KMS-11 (cell line): ENCODE data around the gene ATP5ME.

ENCODE experiments used
- H2AFZ ChIP-seq: fragments of 200-600 bp; sonication (generic); 2 replicates; pipeline ENCODE4 v1.6.1; 2016; ENCODE audit warnings: antibody characterized with exemption, mixed run types, low read depth
- H3K27ac ChIP-seq: fragments of 200-600 bp; sonication (generic); 2 replicates; pipeline ENCODE4 v1.6.1; 2016; ENCODE audit warnings: mild to moderate bottlenecking, mixed run types
- H3K27me3 ChIP-seq: fragments of 200-600 bp; sonication (generic); 2 replicates; pipeline ENCODE4 v1.6.1; 2017; ENCODE audit warnings: mild to moderate bottlenecking, low read depth, mixed run types, moderate library complexity; ENCODE audit not compliant: insufficient read depth
- H3K36me3 ChIP-seq: fragments of 200-600 bp; sonication (generic); 2 replicates; pipeline ENCODE4 v1.6.1; 2017; ENCODE audit warnings: mild to moderate bottlenecking, mixed run types; ENCODE audit not compliant: insufficient read depth
- H3K4me1 ChIP-seq: fragments of 200-600 bp; sonication (generic); 2 replicates; pipeline ENCODE4 v1.6.1; 2016; ENCODE audit warnings: mild to moderate bottlenecking, low read depth, mixed run types; ENCODE audit not compliant: poor library complexity, severe bottlenecking
- H3K4me2 ChIP-seq: fragments of 200-600 bp; sonication (generic); 2 replicates; pipeline ENCODE4 v1.7.0; 2016; ENCODE audit warnings: mild to moderate bottlenecking, mixed run types
- H3K4me3 ChIP-seq: fragments of 200-600 bp; sonication (generic); IDR thresholded peaks from 2 replicates; pipeline ENCODE4 v1.6.1; 2017; ENCODE audit warnings: low read depth, low read length, mixed read lengths; ENCODE audit not compliant: insufficient read depth
- H3K79me2 ChIP-seq: fragments of 200-600 bp; sonication (generic); 2 replicates; pipeline ENCODE4 v1.6.1; 2016; ENCODE audit warnings: low read depth, mixed run types; ENCODE audit not compliant: insufficient read depth
- H3K9ac ChIP-seq: fragments of 200-600 bp; sonication (generic); 2 replicates; pipeline ENCODE4 v1.6.1; 2016; ENCODE audit warnings: mild to moderate bottlenecking, mixed run types
- H4K20me1 ChIP-seq: fragments of 200-600 bp; sonication (generic); 2 replicates; pipeline ENCODE4 v1.6.1; 2016; ENCODE audit warnings: mild to moderate bottlenecking, mixed run types; ENCODE audit not compliant: insufficient read depth
- TF ChIP-seq, protein P1 (sequence below): fragments of 200-600 bp; sonication (generic); conservative IDR thresholded peaks from 2 replicates; pipeline ENCODE4 v1.6.1; 2017; ENCODE audit warnings: low read depth, mild to moderate bottlenecking, antibody characterized with exemption, low read length, moderate library complexity, mixed read lengths

ATP5ME gene

GRCh38 chr4:712916-713632, 39.0 kb upstream of the ATP5ME start:
- H3K27me3 ChIP-seq: no peaks in the 10 kb centered on the region
- no peaks in the 10 kb centered on the region for H3K79me2 ChIP-seq
- TF ChIP-seq, protein P1, sequence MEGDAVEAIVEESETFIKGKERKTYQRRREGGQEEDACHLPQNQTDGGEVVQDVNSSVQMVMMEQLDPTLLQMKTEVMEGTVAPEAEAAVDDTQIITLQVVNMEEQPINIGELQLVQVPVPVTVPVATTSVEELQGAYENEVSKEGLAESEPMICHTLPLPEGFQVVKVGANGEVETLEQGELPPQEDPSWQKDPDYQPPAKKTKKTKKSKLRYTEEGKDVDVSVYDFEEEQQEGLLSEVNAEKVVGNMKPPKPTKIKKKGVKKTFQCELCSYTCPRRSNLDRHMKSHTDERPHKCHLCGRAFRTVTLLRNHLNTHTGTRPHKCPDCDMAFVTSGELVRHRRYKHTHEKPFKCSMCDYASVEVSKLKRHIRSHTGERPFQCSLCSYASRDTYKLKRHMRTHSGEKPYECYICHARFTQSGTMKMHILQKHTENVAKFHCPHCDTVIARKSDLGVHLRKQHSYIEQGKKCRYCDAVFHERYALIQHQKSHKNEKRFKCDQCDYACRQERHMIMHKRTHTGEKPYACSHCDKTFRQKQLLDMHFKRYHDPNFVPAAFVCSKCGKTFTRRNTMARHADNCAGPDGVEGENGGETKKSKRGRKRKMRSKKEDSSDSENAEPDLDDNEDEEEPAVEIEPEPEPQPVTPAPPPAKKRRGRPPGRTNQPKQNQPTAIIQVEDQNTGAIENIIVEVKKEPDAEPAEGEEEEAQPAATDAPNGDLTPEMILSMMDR: no peak
- no peaks in the 10 kb centered on the region for H4K20me1 ChIP-seq
- no peak overlapping the region for H3K4me3 ChIP-seq
- H2AFZ ChIP-seq: no peak overlapping the region
- H3K4me1 ChIP-seq: no peaks in the 10 kb centered on the region
- H3K27ac ChIP-seq: no peak overlapping the region
- no peak overlapping the region for H3K9ac ChIP-seq
- H3K4me2 ChIP-seq: no peak overlapping the region
- no peaks in the 10 kb centered on the region for H3K36me3 ChIP-seq

DNA sequence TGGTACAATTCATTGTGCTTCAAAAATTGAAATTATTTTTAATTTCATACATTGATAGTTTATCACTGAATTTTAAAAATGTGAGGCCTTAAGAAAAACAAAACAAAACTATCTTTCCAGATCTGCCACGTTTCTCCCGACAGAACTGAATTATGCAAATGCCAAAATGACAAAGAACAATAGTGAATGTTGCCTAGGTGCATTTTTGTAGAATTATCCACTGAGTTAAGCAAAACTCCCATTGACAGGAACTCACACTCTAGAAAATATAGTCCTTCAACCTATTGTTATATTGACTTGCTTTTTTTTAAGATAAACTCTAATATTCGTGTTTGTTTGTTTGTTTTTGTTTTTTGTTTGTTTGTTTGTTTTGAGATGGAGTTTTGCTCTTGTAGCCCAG, 38.0 kb upstream of the ATP5ME start:
- Histone ChIP-seq H3K27ac (no peak overlapping the region), H3K9ac (no peak overlapping the region), H3K36me3 (no peaks in the 10 kb centered on the region), H3K4me3 (no peak overlapping the region), H3K4me2 (no peak overlapping the region), H2AFZ (no peak overlapping the region), H3K79me2 (no peaks in the 10 kb centered on the region), H3K27me3 (no peaks in the 10 kb centered on the region), H3K4me1 (no peaks in the 10 kb centered on the region), H4K20me1 (no peaks in the 10 kb centered on the region)
- TF ChIP-seq, protein P1: no peak

DNA sequence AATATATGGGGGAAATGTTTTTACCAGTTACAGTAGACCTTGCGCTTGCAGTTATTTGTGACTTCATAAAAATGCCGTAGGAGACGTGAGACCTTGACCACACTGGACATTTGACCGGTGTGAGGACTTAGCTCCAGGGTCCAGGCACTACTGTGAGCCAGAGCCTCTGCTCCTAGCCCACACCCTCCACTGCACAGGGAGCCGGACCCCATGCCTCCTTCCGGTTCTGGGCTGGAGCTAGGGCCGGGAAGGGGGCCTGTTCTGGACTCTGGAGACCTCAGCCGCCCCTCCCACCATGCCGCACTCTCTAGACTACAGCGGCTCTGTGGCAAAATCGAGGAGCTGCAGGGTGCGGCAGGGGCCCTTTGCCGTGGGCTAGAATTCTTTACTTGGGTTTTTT, 36.8 kb upstream of the ATP5ME start:
- TF ChIP-seq, protein P1: no peak
- Histone ChIP-seq H3K4me1 (no peaks in the 10 kb centered on the region), H2AFZ (no peak overlapping the region), H3K4me2 (no peak overlapping the region), H3K9ac (no peak overlapping the region), H3K4me3 (no peak overlapping the region), H3K36me3 (no peaks in the 10 kb centered on the region), H3K27ac (no peak overlapping the region), H3K79me2 (no peaks in the 10 kb centered on the region), H3K27me3 (no peaks in the 10 kb centered on the region), H4K20me1 (no peaks in the 10 kb centered on the region)

GRCh38 chr4:710116-710515, 36.0 kb upstream of the ATP5ME start:
- Histone ChIP-seq H3K79me2 (no peaks in the 10 kb centered on the region), H3K27ac (no peak overlapping the region), H3K27me3 (no peaks in the 10 kb centered on the region), H3K4me2 (no peak overlapping the region), H2AFZ (no peak overlapping the region), H4K20me1 (no peaks in the 10 kb centered on the region), H3K36me3 (no peaks in the 10 kb centered on the region), H3K9ac (no peak overlapping the region), H3K4me3 (no peak overlapping the region), H3K4me1 (no peaks in the 10 kb centered on the region)
- TF ChIP-seq, protein P1: no peak
